GM18951 (cell line): Measurements from ENCODE around the gene MCTP1.
"Not testable (repeated sequence)": the region's sequence is repeated elsewhere in the genome, so short reads cannot be mapped to it uniquely, and the experiment has no call there.

Experiments used
- POLR2A ChIP-seq: IDR thresholded peaks from 4 replicates; pipeline ENCODE4 v1.6.1; 2011; ENCODE audit warnings: mild to moderate bottlenecking; ENCODE audit not compliant: insufficient read length, insufficient read depth; ENCODE audit errors: extremely low read depth
- in situ Hi-C: fragments of 300-500 bp; cut with MboI; formaldehyde crosslinking; loops from one replicate; pipeline ENCODE4 v1.12.0; 2022; ENCODE audit warnings: low sequenced_read_pairs, mixed read lengths, inconsistent platforms; ENCODE audit not compliant: unreplicated experiment

Gene MCTP1

GRCh38 chr5:95155888-95156287 is 129.0 kb downstream of the MCTP1 start:
- in situ Hi-C loops, result no loop called here
- no peak for TF ChIP-seq POLR2A

- in situ Hi-C loops, result no loop called here
- TF ChIP-seq POLR2A, result no peak
These were observed 131.4 kb downstream of the MCTP1 start for GRCh38 chr5:95153511-95153910.

- no peak for TF ChIP-seq POLR2A
- in situ Hi-C loops, result no loop called here
These were observed 132.4 kb downstream of the MCTP1 start for GRCh38 chr5:95152535-95152934.

DNA sequence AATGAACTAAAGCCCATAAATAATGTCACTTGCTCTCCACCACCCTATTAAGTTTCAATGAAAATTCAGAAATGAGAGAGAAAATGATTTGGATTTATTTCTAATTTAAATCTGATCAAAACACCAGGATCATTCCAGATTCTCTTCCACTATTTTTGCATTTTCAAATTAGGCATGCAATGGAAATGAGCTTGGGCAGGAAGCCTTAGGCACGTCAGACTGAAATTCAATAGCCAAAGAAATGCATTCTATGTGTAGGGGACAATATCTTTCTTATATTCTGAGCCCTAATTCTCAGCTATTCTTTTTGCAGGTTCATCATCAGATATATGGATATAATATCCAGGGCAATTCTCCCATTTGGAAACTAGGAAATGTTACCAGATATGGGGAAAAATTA is 132.8 kb downstream of the MCTP1 start:
- in situ Hi-C loops, result no loop called here
- TF ChIP-seq POLR2A, result no peak

DNA sequence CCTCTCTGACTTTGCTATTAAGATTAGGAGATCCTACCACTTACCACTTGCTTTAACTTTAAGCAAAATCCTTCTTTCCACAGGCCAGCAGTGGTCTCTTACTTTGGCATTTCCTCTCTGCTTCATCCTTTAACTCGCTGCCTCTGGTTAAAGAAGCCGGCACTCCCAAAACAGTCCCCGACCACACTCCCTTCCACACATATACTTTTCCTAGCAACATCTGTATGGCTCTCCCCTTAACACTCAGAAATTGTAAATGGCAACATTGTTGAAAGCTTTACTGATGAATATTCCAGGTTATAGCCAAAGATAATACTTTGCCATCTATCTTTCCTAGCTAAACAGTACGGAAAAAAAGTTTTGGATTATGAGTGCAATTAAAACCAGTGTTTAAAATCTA is 133.2 kb downstream of the MCTP1 start:
- no peak for TF ChIP-seq POLR2A
- in situ Hi-C loops, result no loop called here

DNA sequence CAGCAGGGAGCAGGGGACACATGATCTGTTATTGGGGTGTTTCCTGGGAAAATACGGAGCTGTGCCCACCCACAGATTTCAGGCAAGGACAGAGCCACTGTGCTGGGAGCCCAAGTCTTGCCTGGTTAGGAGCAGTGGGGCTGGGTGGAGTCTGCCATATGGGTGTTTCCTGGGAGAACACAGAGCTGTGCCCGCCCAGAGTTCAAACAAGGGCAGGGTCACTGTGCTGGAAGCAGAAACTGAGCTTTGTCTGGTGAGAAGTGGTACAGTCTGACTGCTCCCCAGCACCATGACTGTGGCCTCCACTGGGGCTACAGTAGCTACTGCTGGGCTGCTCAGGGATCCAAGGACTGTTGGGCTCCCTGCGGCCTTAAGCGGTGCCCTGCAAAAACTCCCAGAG is 135.5 kb downstream of the MCTP1 start:
- in situ Hi-C loops, result no loop called here

DNA sequence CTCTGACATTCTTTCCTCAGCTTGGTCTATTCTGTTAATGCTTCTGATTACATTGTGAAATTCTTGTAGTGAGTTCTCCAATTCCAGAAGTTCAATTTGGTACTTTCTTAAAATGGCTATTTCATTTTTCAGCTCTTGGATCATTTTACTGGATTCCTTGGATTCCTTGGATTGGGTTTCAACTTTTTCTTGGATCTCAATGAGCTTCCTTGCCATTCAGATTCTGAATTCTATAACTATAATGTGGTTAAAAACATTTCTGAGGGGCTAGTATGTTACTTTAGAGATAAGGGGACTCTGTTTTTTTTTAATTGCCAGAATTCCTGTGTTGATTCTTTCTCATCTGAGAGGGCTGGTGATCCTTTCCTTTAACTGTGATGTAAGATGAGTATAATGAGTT is 136.4 kb downstream of the MCTP1 start:
- in situ Hi-C loops, result no loop called here
- no peak for TF ChIP-seq POLR2A

More for the DNA sequence above, 135.5 kb downstream of the MCTP1 start:
- no peak for TF ChIP-seq POLR2A

GRCh38 chr5:95143858-95144257 is 141.0 kb downstream of the MCTP1 start:
- in situ Hi-C loops, result not testable (repeated sequence)

DNA sequence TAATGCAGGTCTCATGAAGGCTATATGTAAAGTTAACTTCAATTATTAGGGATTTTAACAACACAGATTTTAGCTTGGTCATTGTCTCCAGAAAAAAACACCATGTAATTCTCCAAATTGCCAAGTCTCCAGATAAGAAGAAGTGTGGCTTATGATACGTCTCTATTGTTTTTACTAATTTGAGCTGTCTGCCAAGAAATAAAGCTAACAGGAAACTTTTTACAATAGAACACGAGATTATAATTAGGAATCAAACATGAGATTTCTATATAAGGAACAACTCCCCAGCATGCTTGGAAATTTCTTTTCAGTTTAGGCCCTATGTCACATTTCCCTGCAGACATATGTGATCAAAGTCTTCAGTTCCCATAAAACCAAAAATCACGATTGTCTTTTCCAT is 142.7 kb downstream of the MCTP1 start:
- in situ Hi-C loops, result no loop called here
- no peak for TF ChIP-seq POLR2A

DNA sequence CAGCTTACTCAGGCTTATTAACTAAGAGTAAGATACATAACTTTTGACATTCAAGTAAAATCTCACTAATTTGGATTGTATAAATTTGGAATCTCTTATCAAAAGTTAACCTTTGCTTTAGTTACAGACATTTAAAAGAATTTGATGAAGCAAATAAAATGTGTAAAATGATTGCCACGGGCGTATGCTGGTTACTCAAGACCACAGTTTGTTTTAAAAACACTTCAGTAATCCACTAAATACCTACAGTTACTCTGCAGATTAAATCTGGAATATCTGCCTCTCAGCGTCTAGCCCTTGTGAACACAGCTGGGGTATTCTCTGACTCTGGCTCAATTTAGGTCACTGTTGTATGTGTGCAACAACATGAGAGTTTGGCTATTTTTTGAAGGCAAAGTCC is 143.8 kb downstream of the MCTP1 start:
- TF ChIP-seq POLR2A, result no peak
- in situ Hi-C loops, result no loop called here

GRCh38 chr5:95134326-95134725 is 150.6 kb downstream of the MCTP1 start:
- in situ Hi-C loops, result no loop called here
- TF ChIP-seq POLR2A, result no peak

GRCh38 chr5:95132096-95132495 is 152.8 kb downstream of the MCTP1 start:
- in situ Hi-C loops, result no loop called here
- no peak for TF ChIP-seq POLR2A

DNA sequence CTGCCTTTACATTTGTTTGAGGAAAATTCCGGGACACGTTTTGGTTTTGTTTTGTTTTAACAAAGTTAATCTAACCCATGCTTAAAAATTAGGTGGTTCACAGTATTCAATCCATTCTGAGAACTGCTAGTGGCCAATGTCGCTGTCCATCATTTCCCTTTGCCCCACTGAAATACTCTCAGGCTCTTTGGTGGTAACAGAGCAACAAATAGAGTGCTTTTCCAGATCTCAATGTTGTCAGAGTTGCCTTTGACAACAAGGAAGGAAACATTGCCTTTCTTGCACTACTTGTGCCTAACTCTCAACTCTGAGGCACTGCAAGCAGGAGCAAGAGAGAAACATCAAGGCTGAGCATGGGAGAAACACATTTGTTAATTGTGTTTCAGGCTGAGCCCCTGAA is 154.0 kb downstream of the MCTP1 start:
- in situ Hi-C loops, result no loop called here
- TF ChIP-seq POLR2A, result no peak

- no peak for TF ChIP-seq POLR2A
- in situ Hi-C loops, result no loop called here
These were observed 160.2 kb downstream of the MCTP1 start for GRCh38 chr5:95124731-95125130.

- no peak for TF ChIP-seq POLR2A
- in situ Hi-C loops, result no loop called here
These were observed 160.8 kb downstream of the MCTP1 start for GRCh38 chr5:95124101-95124500.

DNA sequence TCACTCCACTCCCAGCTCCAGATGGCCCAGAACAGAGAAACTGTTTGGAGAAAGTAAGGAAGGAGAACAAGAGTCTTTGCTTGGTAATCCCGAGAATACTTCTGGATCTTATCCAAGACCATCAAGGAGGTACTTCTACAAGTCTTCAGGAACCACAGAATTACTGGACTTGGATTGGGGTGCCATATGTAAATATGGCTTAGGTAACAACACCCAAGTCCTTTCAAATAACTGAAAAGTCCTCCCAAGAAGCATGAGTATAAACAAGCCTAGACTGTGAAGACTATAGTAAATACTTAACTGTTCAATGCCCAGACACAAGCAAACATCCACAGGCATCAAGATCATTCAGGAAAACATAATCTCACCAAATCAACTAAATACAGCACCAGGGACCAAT is 170.0 kb downstream of the MCTP1 start:
- TF ChIP-seq POLR2A, result no peak
- in situ Hi-C loops, result no loop called here

DNA sequence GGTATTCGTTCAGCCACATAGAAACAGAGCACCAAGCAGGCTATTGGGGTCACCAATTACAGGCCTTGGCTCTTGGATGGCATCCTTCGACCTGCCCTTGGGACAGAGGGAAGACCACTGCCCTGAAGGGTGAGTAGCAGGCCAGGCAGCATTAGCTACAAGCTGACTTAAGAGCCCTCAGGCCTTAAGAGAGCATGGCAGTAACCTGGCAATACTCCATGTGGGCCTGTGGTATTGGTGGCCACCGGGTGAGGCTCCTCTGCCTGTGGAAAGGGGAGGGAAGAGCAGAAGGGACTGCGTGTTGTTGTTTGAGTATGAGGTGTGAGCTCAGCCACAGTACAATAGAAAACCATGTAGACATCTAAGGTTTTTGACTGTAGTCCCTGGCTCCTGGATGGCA is 170.6 kb downstream of the MCTP1 start:
- no peak for TF ChIP-seq POLR2A
- in situ Hi-C loops, result no loop called here
